GM18526 (cell line): ENCODE results near the gene LY6G6D.
A peak's percentile ranks its signal among the peaks of the same experiment; 100 is the strongest.

Experiments used
- POLR2A ChIP-seq: IDR thresholded peaks from 3 replicates; pipeline ENCODE4 v1.6.1; 2011; ENCODE audit not compliant: insufficient read length; ENCODE audit errors: extremely low read depth

Gene LY6G6D

DNA sequence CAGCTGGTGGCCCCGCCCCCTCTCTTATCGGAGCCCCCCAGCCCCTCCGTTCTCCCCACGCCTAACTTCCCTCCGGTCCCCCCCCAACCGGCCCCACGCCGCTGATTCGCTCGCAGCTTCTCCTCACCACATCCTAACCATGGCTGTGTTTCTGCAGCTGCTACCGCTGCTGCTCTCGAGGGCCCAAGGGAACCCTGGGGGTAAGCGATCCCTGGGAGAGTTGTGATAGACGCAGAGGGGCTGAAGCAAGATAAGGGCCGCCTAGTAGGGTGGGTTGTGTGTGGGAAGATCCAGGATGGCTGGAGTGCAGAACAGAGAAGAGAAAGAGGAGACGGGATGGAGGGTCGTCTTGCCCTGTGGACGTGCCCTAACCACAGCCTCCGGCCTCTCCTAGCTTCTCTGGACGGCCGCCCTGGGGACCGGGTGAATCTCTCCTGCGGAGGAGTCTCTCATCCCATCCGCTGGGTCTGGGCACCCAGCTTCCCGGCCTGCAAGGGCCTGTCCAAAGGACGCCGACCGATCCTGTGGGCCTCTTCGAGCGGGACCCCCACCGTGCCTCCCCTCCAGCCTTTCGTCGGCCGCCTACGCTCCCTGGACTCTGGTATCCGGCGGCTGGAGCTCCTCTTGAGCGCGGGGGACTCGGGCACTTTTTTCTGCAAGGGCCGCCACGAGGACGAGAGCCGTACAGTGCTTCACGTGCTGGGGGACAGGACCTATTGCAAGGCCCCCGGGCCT, 8.3 kb downstream of the LY6G6D start, which contains the start of gene MPIG6B:
Gene MPIG6B, plus strand, starts transcription at position 129 of the 735 bp plus-strand sequence. Its CDS starts 11 bp downstream, at position 140.
- TF ChIP-seq POLR2A, result no peak

DNA sequence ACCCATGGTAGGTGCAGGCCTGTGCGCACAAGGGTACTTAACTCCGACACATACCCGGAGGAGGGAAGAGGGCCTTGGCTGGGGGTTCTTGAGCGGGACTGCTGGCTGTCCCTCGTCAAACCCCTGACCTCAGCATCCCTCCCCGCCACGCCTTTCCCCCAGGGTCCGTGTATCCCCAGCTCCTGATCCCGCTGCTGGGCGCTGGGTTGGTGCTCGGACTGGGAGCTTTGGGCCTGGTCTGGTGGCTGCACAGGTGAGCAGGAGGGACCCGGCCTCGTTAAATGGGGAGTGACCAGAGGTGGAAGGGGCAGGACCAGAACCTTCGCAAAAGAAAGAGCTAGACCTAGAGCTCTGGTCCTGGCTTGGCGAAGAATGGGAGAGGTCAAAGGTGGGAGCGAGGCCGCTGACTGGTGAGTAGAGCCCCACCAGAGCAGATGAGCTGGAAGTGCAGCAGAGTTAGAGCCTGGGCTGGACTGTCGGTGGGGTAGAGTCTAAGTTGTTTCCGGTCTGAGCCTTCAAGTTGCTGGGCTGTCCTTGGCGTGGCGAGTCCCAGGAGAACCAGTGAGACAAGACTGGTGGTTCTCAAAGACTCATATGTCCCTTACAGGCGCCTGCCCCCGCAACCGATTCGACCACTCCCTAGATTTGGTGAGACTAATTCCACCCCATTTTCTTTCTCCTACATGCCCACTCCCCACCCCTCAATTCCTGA, 9.0 kb downstream of the LY6G6D start:
- TF ChIP-seq POLR2A, result no peak

- no peak for TF ChIP-seq POLR2A
Measured at GRCh38 chr6:31725502-31726350, 10.6 kb downstream of the LY6G6D start.

DNA sequence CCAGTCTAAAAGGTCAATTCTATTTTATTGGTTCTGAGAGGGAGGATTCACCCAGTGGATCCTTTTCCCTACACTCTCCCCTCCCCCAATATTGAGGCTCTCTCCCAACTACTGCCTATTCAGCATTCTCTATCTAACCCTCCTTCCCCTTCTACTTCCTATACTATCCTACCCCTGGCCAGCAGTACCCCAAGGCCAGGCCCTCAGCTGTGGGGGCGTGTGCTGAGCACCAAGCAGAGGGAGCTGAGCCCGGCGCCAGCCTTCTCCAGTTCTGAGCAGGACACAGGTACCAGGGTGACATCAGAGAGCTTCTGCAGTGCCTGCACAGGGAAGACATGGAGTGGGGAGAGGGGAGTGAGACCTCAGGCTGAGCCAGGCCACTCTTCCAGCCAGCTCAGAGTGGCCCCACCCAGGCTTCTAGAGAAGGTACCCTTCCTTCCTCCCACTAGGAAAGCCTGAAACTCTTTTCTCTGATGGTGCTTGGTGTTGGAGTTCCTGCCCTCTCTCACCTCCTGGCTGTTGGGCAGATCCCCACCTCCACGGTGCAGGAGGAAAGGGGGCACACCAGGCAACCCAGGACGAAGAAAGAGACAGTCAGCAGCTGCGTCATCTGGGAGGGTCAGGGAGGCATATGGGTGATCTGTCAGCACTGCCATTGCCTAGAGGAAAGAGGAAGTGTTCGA, 12.0 kb downstream of the LY6G6D start:
- no peak for TF ChIP-seq POLR2A

DNA sequence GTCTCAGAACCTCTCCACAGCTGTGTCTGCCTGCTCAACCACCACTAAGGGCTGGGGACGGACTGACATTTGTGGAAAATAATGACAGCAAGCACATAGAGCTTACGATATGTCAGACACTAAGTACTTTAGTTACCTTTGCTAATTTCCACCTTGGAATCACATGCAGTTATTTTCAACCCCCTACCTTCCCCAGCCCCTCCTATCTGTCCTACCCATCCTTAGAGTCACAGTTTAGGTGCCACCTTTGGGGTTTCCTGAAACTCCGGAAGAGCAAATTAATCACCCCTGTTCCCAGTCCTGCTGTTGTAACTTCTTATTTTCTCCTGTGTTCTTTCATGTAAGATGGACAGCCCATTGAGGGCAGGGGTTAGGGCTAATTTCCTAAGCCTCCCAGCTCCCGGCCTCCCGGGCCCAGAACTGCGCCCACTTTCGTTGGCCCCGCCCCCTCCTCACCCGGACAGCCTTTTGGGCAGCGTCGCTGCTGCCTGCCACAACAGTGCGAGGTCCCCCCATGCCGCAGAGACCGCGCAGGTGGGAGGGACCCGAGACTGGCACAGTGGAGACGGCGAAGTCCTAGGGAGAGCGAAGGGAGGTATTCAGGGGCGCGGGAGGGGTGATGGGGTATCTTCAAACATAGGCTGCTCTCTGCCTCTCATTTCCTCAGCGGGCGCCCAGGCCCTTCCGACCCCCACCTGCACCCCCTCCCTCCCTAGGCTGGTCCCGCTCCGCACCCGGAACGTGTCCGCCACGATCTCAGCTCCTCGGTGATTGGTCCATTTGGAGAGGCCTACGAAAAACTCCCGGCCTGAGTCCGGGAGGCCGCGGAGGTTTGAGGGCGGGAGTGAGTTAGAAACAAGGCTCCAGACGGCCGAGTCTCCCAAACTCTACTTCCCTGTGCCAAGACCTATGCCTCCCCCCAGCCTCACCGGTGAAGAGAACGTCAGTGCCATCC, 12.8 kb downstream of the LY6G6D start:
- TF ChIP-seq POLR2A, result no peak

- TF ChIP-seq POLR2A, result no peak
Measured at GRCh38 chr6:31728767-31729514, 13.8 kb downstream of the LY6G6D start, which contains the start of gene DDAH2. DDAH2 (minus strand) TSS chr6:31729299; CDS start chr6:31729161, 138 bp downstream.

- TF ChIP-seq POLR2A, result no peak
Measured at GRCh38 chr6:31729515-31729978, 14.4 kb downstream of the LY6G6D start.

- TF ChIP-seq POLR2A, result peak; percentile 53
Measured at GRCh38 chr6:31729979-31730630, 15.0 kb downstream of the LY6G6D start.

DNA sequence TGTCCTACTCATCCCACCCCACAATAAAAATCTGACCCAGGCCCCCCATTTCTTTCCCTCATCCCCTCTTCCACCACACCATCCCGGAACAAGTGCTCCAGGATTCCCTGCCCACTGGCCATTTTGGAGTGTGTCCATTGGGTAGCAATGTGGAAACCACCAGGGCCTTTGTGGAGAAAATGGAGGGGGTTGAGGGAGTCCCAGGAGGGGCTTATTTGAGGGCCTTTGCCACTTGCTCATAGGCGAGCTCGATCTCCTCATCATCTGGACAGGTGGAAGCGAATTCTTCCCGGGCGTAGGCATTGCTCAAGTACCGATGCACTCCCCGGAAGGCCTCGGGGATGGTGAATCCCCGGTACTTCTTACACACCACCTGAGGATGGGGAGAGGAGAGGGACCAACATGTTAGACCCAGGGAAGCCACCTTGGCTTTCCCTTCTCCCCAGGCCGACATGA, 15.5 kb downstream of the LY6G6D start:
- TF ChIP-seq POLR2A, result no peak

DNA sequence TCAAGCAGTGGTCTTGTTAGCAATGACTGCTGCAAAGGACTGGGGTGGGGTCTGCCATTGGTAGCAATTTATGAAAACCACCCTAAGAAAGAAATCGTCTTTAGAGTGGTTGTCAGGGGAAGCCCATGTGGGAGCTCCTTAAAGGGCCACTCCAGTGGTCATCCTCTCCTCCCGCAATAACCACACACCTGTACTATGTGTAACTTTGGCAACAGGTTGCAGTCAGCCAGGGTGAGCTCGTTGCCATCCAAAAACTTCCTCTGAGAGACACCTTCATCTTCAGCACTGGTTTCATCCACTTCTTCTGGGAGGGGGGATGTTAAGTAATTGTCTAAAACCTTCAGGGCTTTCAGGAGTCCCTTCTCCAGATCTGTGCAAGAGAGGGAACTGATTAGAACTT, 16.9 kb downstream of the LY6G6D start:
- no peak for TF ChIP-seq POLR2A

DNA sequence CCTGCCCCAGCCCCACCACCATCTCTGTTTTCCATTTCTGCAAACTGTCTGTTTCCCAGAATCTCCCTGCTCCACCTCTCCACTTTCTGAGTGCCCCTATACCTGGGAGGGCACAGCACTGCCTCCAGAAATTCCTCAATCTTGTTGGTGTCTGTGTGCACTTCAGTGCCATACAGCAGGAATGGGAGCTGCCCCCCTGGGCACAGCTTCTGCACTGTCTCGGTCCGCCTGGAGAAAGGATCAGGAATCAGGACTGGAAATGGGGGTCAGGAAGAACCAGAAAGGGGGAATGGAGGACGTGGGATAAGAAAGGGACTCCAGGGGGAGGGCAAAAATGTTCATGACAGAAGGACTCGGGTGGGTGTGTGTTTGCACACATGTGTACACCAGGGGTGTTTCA, 18.6 kb downstream of the LY6G6D start:
- TF ChIP-seq POLR2A, result no peak

DNA sequence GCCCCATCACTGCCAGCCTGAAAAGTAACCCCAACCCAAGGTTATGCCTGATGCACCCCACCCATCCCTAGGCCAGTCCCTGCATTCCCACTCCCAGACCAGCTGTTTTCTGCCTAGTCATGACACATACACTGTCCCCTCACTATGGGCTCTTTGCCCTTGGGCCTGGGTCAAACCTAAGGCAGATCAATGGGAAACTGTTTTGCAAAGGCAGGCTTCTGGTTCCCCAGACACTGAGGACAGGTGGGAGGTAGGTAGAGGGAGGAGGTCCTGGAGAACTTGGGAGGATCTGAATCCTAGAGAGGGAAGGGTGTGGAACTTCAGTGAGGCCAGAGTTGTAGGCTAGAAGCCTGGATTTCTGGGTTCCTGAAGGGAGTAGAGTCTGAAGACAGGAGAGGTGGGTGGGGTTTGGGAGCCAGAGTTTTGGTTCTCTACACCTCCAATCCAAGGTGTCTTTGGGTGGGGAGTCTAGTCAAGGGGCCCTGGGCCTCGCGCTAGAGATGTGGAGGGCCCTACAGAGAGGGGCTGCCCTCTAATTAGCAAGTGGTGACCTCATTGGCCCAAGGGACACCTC, 19.2 kb downstream of the LY6G6D start:
- TF ChIP-seq POLR2A, result no peak
